GM21367 (cell line): ENCODE results near the gene TBR1.

Experiments
- ATAC-seq: cut with Tn5 transposase; IDR thresholded peaks from one replicate; pipeline ENCODE4 v1.9.1; 2021; ENCODE audit not compliant: unreplicated experiment

Gene TBR1

GRCh38 chr2:161426922-161427663 is 11.0 kb downstream of the TBR1 start:
- no peak for ATAC-seq

GRCh38 chr2:161427664-161428587 is 11.8 kb downstream of the TBR1 start:
- no peak for ATAC-seq

GRCh38 chr2:161430386-161430785 is 14.3 kb downstream of the TBR1 start:
- no peak for ATAC-seq

GRCh38 chr2:161432107-161432506 is 16.0 kb downstream of the TBR1 start:
- ATAC-seq, result no peak

GRCh38 chr2:161434118-161434517 is 18.0 kb downstream of the TBR1 start:
- ATAC-seq, result no peak

GRCh38 chr2:161436411-161436810 is 20.3 kb downstream of the TBR1 start:
- no peak for ATAC-seq

GRCh38 chr2:161438598-161438997 is 22.5 kb downstream of the TBR1 start:
- no peak for ATAC-seq

GRCh38 chr2:161445097-161445496 is 29.0 kb downstream of the TBR1 start:
- no peak for ATAC-seq

GRCh38 chr2:161448431-161448830 is 32.3 kb downstream of the TBR1 start:
- no peak for ATAC-seq

GRCh38 chr2:161471631-161472030 is 55.5 kb downstream of the TBR1 start:
- ATAC-seq, result no peak

- ATAC-seq, result no peak
These were observed 58.8 kb downstream of the TBR1 start for GRCh38 chr2:161474920-161475319.
